Right cardiac atrium (tissue), 5 donors: ENCODE measurements around the gene MACROD2. TPM values are rescaled to one million over a fixed set of nuclear protein-coding genes. Genes with fewer than 3 reads are reported as not detected.

Source experiments
- ATAC-seq, 2 donors: fragments of 200-7000 bp; cut with Tn5 transposase; one replicate each; pipeline versions ENCODE4 v1.8.0 to v1.9.1; 2020; ENCODE audit warnings: moderate library complexity in 2 of 2, mild to moderate bottlenecking in 1 of 2
- DNase-seq, 3 donors: peaks; one replicate each; pipeline ENCODE4 v3.0.0-alpha.2; 2020
- H3K27ac ChIP-seq: one replicate; pipeline ENCODE4 v1.5.1; 2013; ENCODE audit warnings: mild to moderate bottlenecking, low read length, control low read depth, moderate library complexity
- H3K27me3 ChIP-seq: one replicate; pipeline ENCODE4 v1.6.1; 2013; ENCODE audit not compliant: control insufficient read depth, insufficient read depth
- H3K4me1 ChIP-seq: one replicate; pipeline ENCODE4 v1.6.1; 2013; ENCODE audit warnings: low read length; ENCODE audit not compliant: control insufficient read depth, insufficient read depth
- H3K4me3 ChIP-seq: one replicate; pipeline ENCODE4 v1.5.1; 2013; ENCODE audit warnings: low read length, control low read depth
- H3K9me3 ChIP-seq: one replicate; pipeline ENCODE4 v1.6.1; 2013; ENCODE audit warnings: low read length; ENCODE audit not compliant: control insufficient read depth
- WGBS: extraction: QIAGEN DNeasy Blood & Tissue Kit; methylation state at CpG from one replicate; pipeline ENCODE4 v1.1.7; 2013; 5-methylcytosine and 5-hydroxymethylcytosine counted together
- intact Hi-C, 4 donors: fragments of 100-400 bp; cut with DNase I; formaldehyde crosslinking; loops; one replicate each; pipeline versions ENCODE4 v1.11.0 to v1.14.0; 2022 to 2023
- polyA plus RNA-seq: library from polyadenylated mRNA; stranded (reverse); fragments of 200-250 nt; gene quantifications from one replicate; pipeline ENCODE4 v1.2.3, GENCODE V29; 2013
- total RNA-seq, 4 donors: library from RNA; stranded (reverse); fragmentation: NEBNext Ultra II Directional; extraction: Animal tissue kit (Norgen Biotek cat#: 25700); gene quantifications; one replicate each; pipeline ENCODE4 v1.2.1, GENCODE V29; 2021
- donor health status: healthy with polysubstance abuse.
- donor health status: DM: no; HTN: yes; CAD: no.
- donor health status: DM: no; HTN: no; CAD: no.
- donor health status: DM: no; HTN: yes; CAD: no; lungs with severe emphysema.
- donor health status: DM: yes; HTN: yes; CAD: no.

Gene MACROD2
- total and polyA plus RNA-seq, 5 donors, result 0.61 to 4.4 (median 2.4) TPM

- no peak for ATAC-seq
- intact Hi-C loops, result no loop called here
- no peaks in the 10 kb centered on the region for H3K27me3 ChIP-seq
These were observed 1868.4 kb downstream of the MACROD2 start for GRCh38 chr20:15863735-15864134.

GRCh38 chr20:15865553-15865952, 1870.2 kb downstream of the MACROD2 start:
- DNase-seq (no peak), ATAC-seq (no peak)
- Histone ChIP-seq H3K4me1 (no peaks in the 10 kb centered on the region), H3K27ac (no peak overlapping the region), H3K4me3 (no peak overlapping the region), H3K27me3 (no peaks in the 10 kb centered on the region), H3K9me3 (no peaks in the 10 kb centered on the region)
- intact Hi-C loops, result no loop called here
- 91% methylated on average over 2 of the region's 2 CpGs for WGBS

More at GRCh38 chr20:15863735-15864134, 1868.4 kb downstream of the MACROD2 start:
- H3K27ac ChIP-seq, result no peak overlapping the region
- no peaks in the 10 kb centered on the region for H3K9me3 ChIP-seq
- no peak for DNase-seq
- H3K4me3 ChIP-seq, result no peak overlapping the region
- no peaks in the 10 kb centered on the region for H3K4me1 ChIP-seq

GRCh38 chr20:15866916-15867730, 1871.8 kb downstream of the MACROD2 start:
- no peaks in the 10 kb centered on the region for H3K4me1 ChIP-seq
- H3K4me3 ChIP-seq, result no peak overlapping the region
- ATAC-seq, result no peak
- H3K27me3 ChIP-seq, result no peaks in the 10 kb centered on the region
- DNase-seq, result no peak
- H3K27ac ChIP-seq, result no peak overlapping the region
- intact Hi-C loops, result no loop called here
- 89% methylated on average over 5 of the region's 5 CpGs for WGBS
- H3K9me3 ChIP-seq, result no peaks in the 10 kb centered on the region

- Histone ChIP-seq H3K4me3 (no peak overlapping the region), H3K9me3 (no peaks in the 10 kb centered on the region), H3K4me1 (no peaks in the 10 kb centered on the region), H3K27me3 (no peaks in the 10 kb centered on the region), H3K27ac (no peak overlapping the region)
- intact Hi-C loops, result no loop called here
- ATAC-seq (no peak), DNase-seq (no peak)
- WGBS, result 89% methylated on average over 4 of the region's 4 CpGs
These were observed 1872.6 kb downstream of the MACROD2 start for GRCh38 chr20:15867899-15868298.

GRCh38 chr20:15875446-15875845, 1880.1 kb downstream of the MACROD2 start:
- Histone ChIP-seq H3K4me3 (no peak overlapping the region), H3K27me3 (no peaks in the 10 kb centered on the region), H3K4me1 (no peaks in the 10 kb centered on the region), H3K27ac (no peak overlapping the region), H3K9me3 (no peaks in the 10 kb centered on the region)
- no peak for ATAC-seq
- intact Hi-C loops, result no loop called here
- no peak for DNase-seq
- 43% methylated on average over 3 of the region's 3 CpGs for WGBS

GRCh38 chr20:15882553-15882952, 1887.2 kb downstream of the MACROD2 start:
- intact Hi-C loops, result no loop called here

GRCh38 chr20:15886250-15886649, 1890.9 kb downstream of the MACROD2 start:
- Histone ChIP-seq H3K27me3 (no peaks in the 10 kb centered on the region), H3K9me3 (no peaks in the 10 kb centered on the region), H3K4me1 (no peaks in the 10 kb centered on the region), H3K27ac (no peak overlapping the region), H3K4me3 (no peak overlapping the region)
- DNase-seq, result no peak
- intact Hi-C loops, result no loop called here
- ATAC-seq, result no peak
- 76% methylated on average over 2 of the region's 2 CpGs for WGBS

More at GRCh38 chr20:15882553-15882952, 1887.2 kb downstream of the MACROD2 start:
- Histone ChIP-seq H3K9me3 (no peaks in the 10 kb centered on the region), H3K4me3 (no peak overlapping the region), H3K27ac (no peak overlapping the region), H3K4me1 (no peaks in the 10 kb centered on the region), H3K27me3 (no peaks in the 10 kb centered on the region)
- no peak for DNase-seq
- 83% methylated on average over 4 of the region's 4 CpGs for WGBS
- no peak for ATAC-seq

GRCh38 chr20:15887387-15887786, 1892.1 kb downstream of the MACROD2 start:
- Histone ChIP-seq H3K4me3 (no peak overlapping the region), H3K4me1 (no peaks in the 10 kb centered on the region), H3K9me3 (no peaks in the 10 kb centered on the region), H3K27me3 (no peaks in the 10 kb centered on the region), H3K27ac (no peak overlapping the region)
- no peak for DNase-seq
- 92% methylated on average over 2 of the region's 2 CpGs for WGBS
- intact Hi-C loops, result no loop called here
- ATAC-seq, result no peak

- 71% methylated on average over 3 of the region's 3 CpGs for WGBS
- Histone ChIP-seq H3K4me1 (no peaks in the 10 kb centered on the region), H3K27me3 (no peaks in the 10 kb centered on the region), H3K9me3 (no peaks in the 10 kb centered on the region), H3K27ac (no peak overlapping the region), H3K4me3 (no peak overlapping the region)
- intact Hi-C loops, result no loop called here
- ATAC-seq, result no peak
- DNase-seq, result no peak
These were observed 1893.7 kb downstream of the MACROD2 start for GRCh38 chr20:15889061-15889460.

GRCh38 chr20:15889514-15890256, 1894.4 kb downstream of the MACROD2 start:
- no peak for DNase-seq
- H3K4me3 ChIP-seq, result no peak overlapping the region
- H3K27ac ChIP-seq, result no peak overlapping the region
- no peak for ATAC-seq
- H3K27me3 ChIP-seq, result no peaks in the 10 kb centered on the region
- no peaks in the 10 kb centered on the region for H3K4me1 ChIP-seq
- intact Hi-C loops, result no loop called here
- no peaks in the 10 kb centered on the region for H3K9me3 ChIP-seq

- Histone ChIP-seq H3K4me1 (no peaks in the 10 kb centered on the region), H3K4me3 (no peak overlapping the region), H3K27me3 (no peaks in the 10 kb centered on the region), H3K9me3 (no peaks in the 10 kb centered on the region), H3K27ac (no peak overlapping the region)
- WGBS, result 61% methylated on average over 4 of the region's 4 CpGs
- DNase-seq, result no peak
- intact Hi-C loops, result no loop called here
- ATAC-seq, result no peak
These were observed 1895.2 kb downstream of the MACROD2 start for GRCh38 chr20:15890407-15890982.
